HepG2 (cell line): ENCODE results near the gene HPCAL1. TPM values are rescaled to one million over a fixed set of nuclear protein-coding genes. Genes with fewer than 3 reads are reported as not detected.

Experiments
- DR1 ChIP-seq: sonication (generic); formaldehyde crosslinking; IDR thresholded peaks from 2 replicates; pipeline ENCODE4 v1.8.0; 2021; ENCODE audit warnings: mild to moderate bottlenecking, missing genetic modification reagents, inconsistent platforms
- FOSL1 ChIP-seq: sonication (generic); formaldehyde crosslinking; IDR thresholded peaks from 2 replicates; pipeline ENCODE4 v1.9.0; 2021; ENCODE audit warnings: missing genetic modification reagents, borderline replicate concordance
- GFI1 ChIP-seq: sonication (generic); formaldehyde crosslinking; IDR thresholded peaks from 2 replicates; pipeline ENCODE4 v1.5.0; 2020; ENCODE audit warnings: missing genetic modification reagents, mild to moderate bottlenecking, borderline replicate concordance
- HMGXB3 ChIP-seq: sonication (generic); formaldehyde crosslinking; IDR thresholded peaks from 2 replicates; pipeline ENCODE4 v1.4.0; 2020; ENCODE audit warnings: missing genetic modification reagents, borderline replicate concordance
- IKZF4 ChIP-seq: sonication (generic); formaldehyde crosslinking; IDR thresholded peaks from 2 replicates; pipeline ENCODE4 v1.5.1; 2020; ENCODE audit warnings: borderline replicate concordance, mild to moderate bottlenecking, low read depth, missing genetic modification reagents; ENCODE audit errors: not compliant biosample characterization
- MEIS1 ChIP-seq: sonication (generic); formaldehyde crosslinking; IDR thresholded peaks from 2 replicates; pipeline ENCODE4 v1.9.0; 2021; ENCODE audit warnings: mild to moderate bottlenecking, missing genetic modification reagents, moderate library complexity, borderline replicate concordance
- NAIF1 ChIP-seq: sonication (generic); formaldehyde crosslinking; IDR thresholded peaks from 2 replicates; pipeline ENCODE4 v1.5.0; 2020; ENCODE audit warnings: mild to moderate bottlenecking, missing genetic modification reagents, borderline replicate concordance
- PHF21A ChIP-seq: sonication (generic); formaldehyde crosslinking; IDR thresholded peaks from 2 replicates; pipeline ENCODE4 v1.5.0; 2020; ENCODE audit warnings: mild to moderate bottlenecking, missing genetic modification reagents
- RBM22 ChIP-seq: fragments of 200-400 bp; formaldehyde crosslinking; optimal IDR thresholded peaks from 2 replicates; pipeline ENCODE3; 2017; ENCODE audit warnings: mild to moderate bottlenecking, low read length, moderate library complexity
- YEATS2 ChIP-seq: sonication (generic); formaldehyde crosslinking; IDR thresholded peaks from 2 replicates; pipeline ENCODE4 v1.4.0; 2020; ENCODE audit warnings: missing genetic modification reagents, borderline replicate concordance
- ZNF326 ChIP-seq: sonication (generic); formaldehyde crosslinking; IDR thresholded peaks from 2 replicates; pipeline ENCODE4 v1.4.0; 2020; ENCODE audit warnings: missing genetic modification reagents, borderline replicate concordance
- ZNF33A ChIP-seq: sonication (generic); formaldehyde crosslinking; IDR thresholded peaks from 2 replicates; pipeline ENCODE4 v1.5.1; 2020; ENCODE audit warnings: missing genetic modification reagents, mild to moderate bottlenecking, moderate library complexity, borderline replicate concordance
- polyA plus RNA-seq, 8 experiments: library from polyadenylated mRNA; depleted of rRNA in 3 of 8; stranded (reverse) in 7 of 8; unstranded in 1 of 8; fragments of >200 nt; fragmentation: Illumina TruSeq in 4 of 8; extraction: Trizol in 4 of 8; gene quantifications; 2 replicates each; pipeline versions ENCODE4 v1.2.1 to v1.2.3, GENCODE V29; 2011 to 2016; ENCODE audit warnings: low read depth in 4 of 8, missing spikeins in 1 of 8, mixed read lengths in 1 of 8; ENCODE audit not compliant: insufficient read depth in 1 of 8
- total RNA-seq, 5 experiments: library from RNA; depleted of rRNA; stranded (reverse); fragments of >200 nt; fragmentation: Illumina TruSeq; extraction: Trizol; gene quantifications; 2 replicates each; pipeline ENCODE4 v1.2.3, GENCODE V29; 2016; ENCODE audit warnings: low read depth in 1 of 5
- TF ChIP-seq, protein P1 (sequence below): sonication (generic); formaldehyde crosslinking; IDR thresholded peaks from 2 replicates; pipeline ENCODE4 v1.5.0; 2020; ENCODE audit warnings: mild to moderate bottlenecking, missing genetic modification reagents, borderline replicate concordance

HPCAL1 gene
- total and polyA plus RNA-seq, 2 of the 13 experiments (the other 11 are each of a cell fraction or from before 2014, with no cell fraction given): 29.5 to 29.9 TPM

- TF ChIP-seq ZNF326 (CRISPR knock-in tag): no peak
- no peak for TF ChIP-seq FOSL1 (CRISPR knock-in tag)
- TF ChIP-seq NAIF1: no peak
- no peak for TF ChIP-seq MEIS1
- TF ChIP-seq HMGXB3 (CRISPR knock-in tag): 0 out of 2 replicates have a peak, but pooled peaks have one; percentile 9
- no peak for TF ChIP-seq RBM22
- no peak for TF ChIP-seq PHF21A (CRISPR knock-in tag)
- TF ChIP-seq, protein P1, sequence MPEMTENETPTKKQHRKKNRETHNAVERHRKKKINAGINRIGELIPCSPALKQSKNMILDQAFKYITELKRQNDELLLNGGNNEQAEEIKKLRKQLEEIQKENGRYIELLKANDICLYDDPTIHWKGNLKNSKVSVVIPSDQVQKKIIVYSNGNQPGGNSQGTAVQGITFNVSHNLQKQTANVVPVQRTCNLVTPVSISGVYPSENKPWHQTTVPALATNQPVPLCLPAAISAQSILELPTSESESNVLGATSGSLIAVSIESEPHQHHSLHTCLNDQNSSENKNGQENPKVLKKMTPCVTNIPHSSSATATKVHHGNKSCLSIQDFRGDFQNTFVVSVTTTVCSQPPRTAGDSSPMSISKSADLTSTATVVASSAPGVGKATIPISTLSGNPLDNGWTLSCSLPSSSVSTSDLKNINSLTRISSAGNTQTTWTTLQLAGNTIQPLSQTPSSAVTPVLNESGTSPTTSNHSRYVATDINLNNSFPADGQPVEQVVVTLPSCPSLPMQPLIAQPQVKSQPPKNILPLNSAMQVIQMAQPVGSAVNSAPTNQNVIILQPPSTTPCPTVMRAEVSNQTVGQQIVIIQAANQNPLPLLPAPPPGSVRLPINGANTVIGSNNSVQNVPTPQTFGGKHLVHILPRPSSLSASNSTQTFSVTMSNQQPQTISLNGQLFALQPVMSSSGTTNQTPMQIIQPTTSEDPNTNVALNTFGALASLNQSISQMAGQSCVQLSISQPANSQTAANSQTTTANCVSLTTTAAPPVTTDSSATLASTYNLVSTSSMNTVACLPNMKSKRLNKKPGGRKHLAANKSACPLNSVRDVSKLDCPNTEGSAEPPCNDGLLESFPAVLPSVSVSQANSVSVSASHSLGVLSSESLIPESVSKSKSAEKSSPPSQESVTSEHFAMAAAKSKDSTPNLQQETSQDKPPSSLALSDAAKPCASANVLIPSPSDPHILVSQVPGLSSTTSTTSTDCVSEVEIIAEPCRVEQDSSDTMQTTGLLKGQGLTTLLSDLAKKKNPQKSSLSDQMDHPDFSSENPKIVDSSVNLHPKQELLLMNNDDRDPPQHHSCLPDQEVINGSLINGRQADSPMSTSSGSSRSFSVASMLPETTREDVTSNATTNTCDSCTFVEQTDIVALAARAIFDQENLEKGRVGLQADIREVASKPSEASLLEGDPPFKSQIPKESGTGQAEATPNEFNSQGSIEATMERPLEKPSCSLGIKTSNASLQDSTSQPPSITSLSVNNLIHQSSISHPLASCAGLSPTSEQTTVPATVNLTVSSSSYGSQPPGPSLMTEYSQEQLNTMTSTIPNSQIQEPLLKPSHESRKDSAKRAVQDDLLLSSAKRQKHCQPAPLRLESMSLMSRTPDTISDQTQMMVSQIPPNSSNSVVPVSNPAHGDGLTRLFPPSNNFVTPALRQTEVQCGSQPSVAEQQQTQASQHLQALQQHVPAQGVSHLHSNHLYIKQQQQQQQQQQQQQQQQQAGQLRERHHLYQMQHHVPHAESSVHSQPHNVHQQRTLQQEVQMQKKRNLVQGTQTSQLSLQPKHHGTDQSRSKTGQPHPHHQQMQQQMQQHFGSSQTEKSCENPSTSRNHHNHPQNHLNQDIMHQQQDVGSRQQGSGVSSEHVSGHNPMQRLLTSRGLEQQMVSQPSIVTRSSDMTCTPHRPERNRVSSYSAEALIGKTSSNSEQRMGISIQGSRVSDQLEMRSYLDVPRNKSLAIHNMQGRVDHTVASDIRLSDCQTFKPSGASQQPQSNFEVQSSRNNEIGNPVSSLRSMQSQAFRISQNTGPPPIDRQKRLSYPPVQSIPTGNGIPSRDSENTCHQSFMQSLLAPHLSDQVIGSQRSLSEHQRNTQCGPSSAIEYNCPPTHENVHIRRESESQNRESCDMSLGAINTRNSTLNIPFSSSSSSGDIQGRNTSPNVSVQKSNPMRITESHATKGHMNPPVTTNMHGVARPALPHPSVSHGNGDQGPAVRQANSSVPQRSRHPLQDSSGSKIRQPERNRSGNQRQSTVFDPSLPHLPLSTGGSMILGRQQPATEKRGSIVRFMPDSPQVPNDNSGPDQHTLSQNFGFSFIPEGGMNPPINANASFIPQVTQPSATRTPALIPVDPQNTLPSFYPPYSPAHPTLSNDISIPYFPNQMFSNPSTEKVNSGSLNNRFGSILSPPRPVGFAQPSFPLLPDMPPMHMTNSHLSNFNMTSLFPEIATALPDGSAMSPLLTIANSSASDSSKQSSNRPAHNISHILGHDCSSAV (CRISPR knock-in tag): no peak
- no peak for TF ChIP-seq ZNF33A (CRISPR knock-in tag)
- TF ChIP-seq IKZF4: no peak
- TF ChIP-seq DR1 (CRISPR knock-in tag): no peak
- TF ChIP-seq GFI1: no peak
- TF ChIP-seq YEATS2 (CRISPR knock-in tag): no peak
Observed at GRCh38 chr2:10303181-10303693, 533 bp downstream of the HPCAL1 start (continued).
